Coronary artery (tissue), 2 donors: ENCODE data around the gene RNF41.

Source experiments
- DNase-seq: peaks from one replicate; pipeline ENCODE4 v3.0.0-alpha.2; 2017; ENCODE audit warnings: low spot score
- H3K27ac ChIP-seq, 2 donors: fragments of 200-600 bp; sonication (generic); one replicate each; pipeline ENCODE4 v1.5.1; 2016 to 2019
- H3K4me3 ChIP-seq: fragments of 200-600 bp; sonication (generic); 2 replicates; pipeline ENCODE4 v1.5.1; 2016; ENCODE audit warnings: mild to moderate bottlenecking, moderate library complexity
- TF ChIP-seq, protein P1 (sequence below): fragments of 200-600 bp; sonication (generic); IDR thresholded peaks from one replicate; pipeline ENCODE4 v1.5.1; 2019; ENCODE audit warnings: antibody characterized with exemption

The RNF41 gene

DNA sequence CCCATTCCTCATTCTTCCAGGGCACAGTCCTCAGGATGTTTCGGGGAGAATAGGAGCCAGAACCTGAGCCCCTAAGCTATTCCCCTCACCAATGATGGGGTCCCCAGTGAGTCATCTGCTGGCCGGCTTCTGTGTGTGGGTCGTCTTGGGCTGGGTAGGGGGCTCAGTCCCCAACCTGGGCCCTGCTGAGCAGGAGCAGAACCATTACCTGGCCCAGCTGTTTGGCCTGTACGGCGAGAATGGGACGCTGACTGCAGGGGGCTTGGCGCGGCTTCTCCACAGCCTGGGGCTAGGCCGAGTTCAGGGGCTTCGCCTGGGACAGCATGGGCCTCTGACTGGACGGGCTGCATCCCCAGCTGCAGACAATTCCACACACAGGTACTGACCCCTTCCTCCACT, 9.5 kb upstream of the RNF41 start:
- no peak for DNase-seq
- no peak overlapping the region for H3K27ac ChIP-seq
- TF ChIP-seq, protein P1, sequence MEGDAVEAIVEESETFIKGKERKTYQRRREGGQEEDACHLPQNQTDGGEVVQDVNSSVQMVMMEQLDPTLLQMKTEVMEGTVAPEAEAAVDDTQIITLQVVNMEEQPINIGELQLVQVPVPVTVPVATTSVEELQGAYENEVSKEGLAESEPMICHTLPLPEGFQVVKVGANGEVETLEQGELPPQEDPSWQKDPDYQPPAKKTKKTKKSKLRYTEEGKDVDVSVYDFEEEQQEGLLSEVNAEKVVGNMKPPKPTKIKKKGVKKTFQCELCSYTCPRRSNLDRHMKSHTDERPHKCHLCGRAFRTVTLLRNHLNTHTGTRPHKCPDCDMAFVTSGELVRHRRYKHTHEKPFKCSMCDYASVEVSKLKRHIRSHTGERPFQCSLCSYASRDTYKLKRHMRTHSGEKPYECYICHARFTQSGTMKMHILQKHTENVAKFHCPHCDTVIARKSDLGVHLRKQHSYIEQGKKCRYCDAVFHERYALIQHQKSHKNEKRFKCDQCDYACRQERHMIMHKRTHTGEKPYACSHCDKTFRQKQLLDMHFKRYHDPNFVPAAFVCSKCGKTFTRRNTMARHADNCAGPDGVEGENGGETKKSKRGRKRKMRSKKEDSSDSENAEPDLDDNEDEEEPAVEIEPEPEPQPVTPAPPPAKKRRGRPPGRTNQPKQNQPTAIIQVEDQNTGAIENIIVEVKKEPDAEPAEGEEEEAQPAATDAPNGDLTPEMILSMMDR = no peak
- H3K4me3 ChIP-seq = no peak overlapping the region

DNA sequence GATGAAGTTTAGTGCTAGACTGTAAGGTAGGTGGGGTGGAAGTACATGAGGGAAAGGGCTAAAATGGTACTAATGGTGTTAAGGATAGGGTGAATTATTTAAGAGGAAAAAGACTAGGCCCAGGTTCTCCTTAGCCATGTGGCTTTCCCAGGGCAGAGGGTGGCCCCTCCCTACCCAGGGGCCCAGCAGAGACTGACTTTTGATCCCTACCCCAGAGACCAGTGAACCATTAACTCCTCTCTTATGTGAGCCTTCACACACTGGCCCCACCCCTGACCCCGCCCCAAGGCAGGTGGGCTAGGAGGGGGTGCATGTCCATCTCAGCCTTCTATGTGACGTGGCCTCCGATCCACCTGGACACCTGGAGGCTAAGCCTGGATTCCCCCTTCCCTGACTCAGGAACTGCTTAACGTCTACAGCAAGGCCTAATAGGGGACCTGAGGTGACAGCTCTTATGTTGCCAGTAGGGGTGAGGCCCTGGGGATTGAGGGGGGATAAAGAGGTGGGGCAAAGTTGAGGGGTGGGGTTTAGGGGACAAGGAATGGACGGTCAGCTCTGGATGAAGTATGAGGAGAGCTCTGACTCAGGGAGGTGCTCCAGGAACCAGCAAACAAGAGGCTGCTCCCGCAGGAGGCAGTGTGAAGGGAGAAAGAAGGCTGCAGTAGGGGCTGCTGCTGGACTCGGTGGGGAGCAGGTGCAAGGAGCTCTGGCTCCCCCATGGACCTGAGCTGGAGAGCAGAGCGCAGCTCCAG, 8.9 kb upstream of the RNF41 start:
- no peak overlapping the region for H3K4me3 ChIP-seq
- H3K27ac ChIP-seq = no peak overlapping the region

DNA sequence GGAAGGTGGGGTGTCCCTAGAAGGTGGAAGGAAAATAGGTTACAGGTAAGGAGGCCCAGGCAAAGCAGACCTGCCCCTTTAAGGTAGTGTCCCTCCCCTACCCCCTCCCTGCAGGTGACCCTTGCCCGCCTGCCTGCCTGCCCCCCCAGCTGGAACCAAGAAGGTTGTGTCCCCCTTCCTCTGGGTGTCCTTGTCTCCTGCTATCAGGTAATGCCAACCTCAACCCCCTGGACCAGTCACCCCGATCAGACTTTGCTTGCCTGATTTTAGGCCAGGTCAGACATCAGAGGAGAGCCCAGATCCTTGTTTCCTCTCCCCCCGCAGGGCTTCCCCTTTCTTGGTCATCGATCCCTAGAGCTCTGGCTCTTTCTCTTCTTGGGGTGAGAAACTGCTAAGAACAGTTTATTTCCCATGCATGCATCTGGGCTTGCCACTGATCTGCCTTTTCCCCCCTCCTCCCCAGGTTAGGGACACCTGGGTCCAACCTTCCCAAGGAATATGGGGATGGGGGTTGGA, 8.3 kb upstream of the RNF41 start, which contains the start of gene SLC39A5:
Gene SLC39A5 (plus strand): TSS at position 136 of the 516 bp plus-strand sequence. CDS start 1,224 bp downstream, outside the sequence.
- no peak for DNase-seq
- Histone ChIP-seq H3K4me3 (no peak within 1 kb of the TSS), H3K27ac (no peak within 1 kb of the TSS)
- TF ChIP-seq, protein P1 = no peak

More for the DNA sequence above, 8.9 kb upstream of the RNF41 start:
- DNase-seq = no peak
- TF ChIP-seq, protein P1 = no peak

DNA sequence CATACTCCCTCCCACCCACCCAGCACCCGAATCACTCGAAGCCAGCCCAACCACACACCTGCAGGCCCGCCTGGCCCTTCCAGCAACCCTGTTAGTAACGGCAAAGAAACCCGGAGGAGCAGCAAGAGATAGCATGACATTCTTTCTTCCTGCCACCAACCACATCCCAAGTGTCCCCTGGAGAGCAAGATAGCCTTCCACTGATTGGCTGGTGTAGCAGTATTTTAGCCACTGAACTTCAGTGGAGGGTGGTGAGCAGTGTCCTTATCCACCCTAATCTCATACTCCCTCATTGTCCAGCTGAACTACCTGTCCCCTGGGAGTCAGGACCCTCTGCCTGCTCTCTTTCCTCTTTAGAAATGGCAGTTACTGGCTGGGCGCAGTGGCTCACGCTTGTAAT, 7.4 kb upstream of the RNF41 start:
- Histone ChIP-seq H3K27ac (no peak overlapping the region), H3K4me3 (no peak overlapping the region)
- DNase-seq = no peak
- TF ChIP-seq, protein P1 = no peak

DNA sequence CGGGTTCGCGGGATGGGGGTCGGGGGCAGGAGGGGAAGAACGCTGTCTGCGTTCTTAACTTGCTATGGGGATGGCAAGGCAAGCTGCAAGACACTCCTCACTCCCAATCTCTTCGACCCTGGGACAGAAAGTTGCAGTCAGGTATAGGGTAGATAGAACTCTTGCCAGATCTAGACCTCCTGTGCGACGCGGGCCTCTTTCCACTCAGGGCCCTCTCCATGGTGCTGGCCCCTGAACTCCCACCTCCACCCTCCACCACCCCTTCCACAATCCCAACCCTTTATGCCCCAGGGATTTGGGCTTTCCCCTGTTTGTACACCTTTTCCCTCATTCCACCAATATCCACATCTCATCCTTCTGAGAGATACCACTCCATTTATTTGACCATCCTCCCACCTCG, 3.2 kb upstream of the RNF41 start:
- H3K27ac ChIP-seq = peak overlapping the region; percentile 81 to 98
- TF ChIP-seq, protein P1 = no peak
- peak overlapping the region; percentile 79 for H3K4me3 ChIP-seq
- DNase-seq = no peak

DNA sequence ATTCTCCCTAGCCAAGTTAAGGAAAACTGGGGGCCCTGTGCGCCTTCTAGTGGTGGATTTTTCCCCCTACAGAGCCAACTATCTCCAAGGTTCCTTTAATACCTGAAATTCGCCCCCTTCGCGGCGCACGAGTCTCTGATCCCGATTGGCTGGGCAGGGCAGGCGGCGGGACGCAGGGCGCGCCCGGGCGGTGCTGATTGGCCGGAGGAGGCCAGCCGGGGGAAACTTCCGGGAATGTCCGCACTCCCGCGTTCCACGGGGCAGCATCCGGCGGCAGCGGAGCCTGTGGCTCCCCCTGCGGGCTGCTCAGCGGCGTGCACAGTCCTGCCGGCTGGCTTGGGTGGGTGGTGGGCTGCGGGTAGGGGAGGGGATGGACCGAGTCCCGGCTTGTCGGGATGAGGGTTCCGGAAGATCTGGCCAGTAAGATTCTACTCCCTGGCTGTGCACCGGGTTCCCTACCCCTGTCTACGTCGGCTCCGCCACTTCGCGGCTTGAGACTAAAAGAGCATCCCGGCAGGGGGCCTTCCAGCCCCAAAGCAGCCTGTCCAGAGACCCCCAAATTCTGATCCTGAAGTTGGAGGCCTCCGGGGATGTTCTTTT, 2.5 kb upstream of the RNF41 start, which contains the start of gene NABP2:
Gene NABP2 (plus strand): TSS at position 241 of the 600 bp plus-strand sequence. CDS start 515 bp downstream, outside the sequence.
- TF ChIP-seq, protein P1 = peak; percentile 90
- Histone ChIP-seq H3K27ac (peak within 1 kb of the TSS; percentile 81 to 98), H3K4me3 (peak within 1 kb of the TSS; percentile 79)
- peak; percentile 99 for DNase-seq
